Activated CD8-positive, alpha-beta memory T cell treated with anti-CD3 and anti-CD28 coated beads, Interleukin-2, amount 10 ng/mL, durations not matched to agents 7 days and 5 days (primary cell): ENCODE results near the gene TGFB1. TPM values are rescaled to one million over a fixed set of nuclear protein-coding genes. Genes with fewer than 3 reads are reported as not detected.

ENCODE experiments used
- ATAC-seq: fragments of 150-1000 bp; cut with Tn5 transposase; one replicate; pipeline ENCODE4 v1.10.0; 2021; ENCODE audit warnings: moderate library complexity
- CTCF ChIA-PET: fragments of 350-600 bp; sonication (Branson Sonifier 250); formaldehyde crosslinking; loops from one replicate; lab custom pipeline; 2021; ENCODE audit warnings: antibody characterized with exemption; lab: Charles Lee
- DNase-seq: peaks from one replicate; pipeline ENCODE4 v3.0.0-alpha.2; 2020
- H3K27ac Mint-ChIP-seq: one replicate; pipeline ENCODE4 v1.8.0; 2021; ENCODE audit warnings: mild to moderate bottlenecking, mixed read lengths
- H3K27me3 Mint-ChIP-seq: one replicate; pipeline ENCODE4 v1.8.0; 2021; ENCODE audit warnings: mixed read lengths
- H3K36me3 Mint-ChIP-seq: one replicate; pipeline ENCODE4 v1.8.0; 2021; ENCODE audit warnings: mild to moderate bottlenecking, mixed read lengths
- H3K4me1 Mint-ChIP-seq: one replicate; pipeline ENCODE4 v1.8.0; 2021; ENCODE audit warnings: mixed read lengths
- H3K4me3 Mint-ChIP-seq: one replicate; pipeline ENCODE4 v1.8.0; 2021; ENCODE audit warnings: mild to moderate bottlenecking, moderate library complexity, mixed read lengths
- H3K9me3 Mint-ChIP-seq: one replicate; pipeline ENCODE4 v1.8.0; 2022; ENCODE audit warnings: low read depth, mixed read lengths
- total RNA-seq, 2 experiments: library from RNA; stranded (reverse); gene quantifications; one replicate each; pipeline ENCODE4 v1.2.3, GENCODE V29; 2021

The TGFB1 gene
- total RNA-seq, 2 experiments from 2014 or later: 171 to 179 TPM

DNA sequence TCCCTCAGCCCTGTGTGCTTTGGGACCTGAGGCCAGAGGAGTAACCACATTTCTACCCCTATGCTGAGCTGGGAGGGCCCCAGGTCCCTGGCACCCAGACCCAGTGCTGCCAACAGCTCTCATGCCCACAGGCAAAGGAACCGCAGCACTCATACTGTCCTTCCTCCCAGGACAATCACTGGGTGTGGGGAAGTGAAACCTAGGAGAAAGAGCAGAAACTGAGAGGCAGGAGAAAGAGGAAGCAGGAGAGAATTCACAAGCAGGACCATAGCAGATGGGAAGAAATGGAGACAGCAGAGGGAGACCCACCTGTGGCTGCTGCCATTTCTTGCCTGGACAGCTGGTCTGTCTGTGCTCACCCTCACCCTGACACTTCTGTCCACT is 24.9 kb downstream of the TGFB1 start:
- H3K4me3 Mint-ChIP-seq: peak overlapping the region; percentile 67
- no peaks in the 10 kb centered on the region for H3K27me3 Mint-ChIP-seq
- H3K9me3 Mint-ChIP-seq: no peaks in the 10 kb centered on the region
- DNase-seq (no peak), ATAC-seq (no peak)
- H3K36me3 Mint-ChIP-seq: peaks cover 49% of the 10 kb centered on the region
- peak overlapping the region; percentile 91 for H3K27ac Mint-ChIP-seq
- peaks cover 64% of the 10 kb centered on the region for H3K4me1 Mint-ChIP-seq
- CTCF ChIA-PET: interaction anchor here (1.0 to 4.1 kb wide), 6 partner anchors 14 to 102 kb away, joined by 3 to 37 read pairs (median 14); partner anchors contain the start of gene CCDC97

DNA sequence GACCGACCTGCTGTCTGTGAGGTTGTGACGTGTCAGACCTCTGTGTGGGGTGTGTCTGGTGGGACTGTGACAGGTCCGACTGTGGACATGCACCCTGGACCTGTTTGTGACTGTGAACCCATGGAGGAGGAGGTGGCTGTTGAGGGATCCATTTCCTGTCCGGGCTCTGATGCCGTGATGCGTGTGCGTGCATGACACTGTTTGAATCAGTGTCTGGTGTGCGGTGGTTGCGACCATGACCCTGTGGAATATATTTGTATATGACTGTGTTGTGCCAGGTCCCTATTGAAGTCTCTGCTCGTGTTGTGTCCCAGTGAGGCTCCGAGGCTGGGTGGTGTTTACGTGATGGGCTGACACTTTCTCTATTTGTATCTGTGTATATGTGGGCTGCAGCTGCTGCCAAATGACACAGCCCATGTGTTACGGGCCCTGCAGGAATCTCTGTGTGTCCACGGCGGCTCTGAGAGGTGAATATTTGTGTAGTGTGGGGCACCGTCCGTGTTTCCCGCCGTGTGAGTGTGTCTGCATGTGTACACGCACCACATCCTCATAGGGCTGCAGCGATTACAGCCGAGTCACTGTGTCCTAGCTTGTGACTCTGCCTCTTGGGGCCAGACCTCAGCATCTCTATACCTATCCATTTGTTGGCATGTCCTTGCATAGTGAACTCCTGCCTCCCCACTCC is 25.4 kb downstream of the TGFB1 start:
- H3K4me3 Mint-ChIP-seq: peak overlapping the region; percentile 67
- CTCF ChIA-PET: interaction anchor here (1.0 to 4.1 kb wide), 9 partner anchors 14 to 103 kb away, joined by 3 to 37 read pairs (median 10); partner anchors contain the start of genes B9D2, CCDC97 and HNRNPUL1
- peak overlapping the region; percentile 91 for H3K27ac Mint-ChIP-seq
- no peaks in the 10 kb centered on the region for H3K27me3 Mint-ChIP-seq
- peak; percentile 52 for ATAC-seq
- DNase-seq: peak; percentile 83
- H3K36me3 Mint-ChIP-seq: peaks cover 46% of the 10 kb centered on the region
- peaks cover 62% of the 10 kb centered on the region for H3K4me1 Mint-ChIP-seq
- no peaks in the 10 kb centered on the region for H3K9me3 Mint-ChIP-seq

DNA sequence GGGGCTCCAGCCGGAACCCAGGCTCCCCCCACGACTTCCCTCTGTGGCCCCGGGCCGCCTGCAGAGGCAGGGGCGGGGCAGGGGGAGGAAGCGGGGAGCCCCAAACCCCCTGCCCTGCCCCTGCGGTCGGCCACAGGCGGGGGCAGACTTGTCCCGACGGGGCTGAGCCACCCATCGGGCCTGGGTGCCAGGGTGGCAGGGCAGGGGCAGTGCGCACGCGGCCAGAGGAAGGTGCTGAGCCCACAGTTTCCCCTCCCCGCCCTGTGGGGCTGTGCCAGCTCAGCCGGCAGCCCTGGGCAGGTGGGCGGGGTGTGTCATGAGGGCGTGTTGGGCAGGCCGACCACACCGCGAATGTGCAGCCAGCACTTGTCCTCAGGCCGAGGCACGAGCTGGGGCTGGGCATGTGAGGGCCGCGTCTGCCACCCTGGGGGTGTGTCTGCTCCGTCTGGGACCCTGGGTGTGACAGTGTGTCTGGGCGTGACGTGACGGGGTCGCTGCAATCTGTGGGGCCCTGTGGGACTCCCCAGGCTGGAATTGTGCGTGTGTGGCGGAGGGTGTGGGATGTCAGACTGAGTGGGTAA is 26.1 kb downstream of the TGFB1 start:
- H3K27me3 Mint-ChIP-seq: no peaks in the 10 kb centered on the region
- peak; percentile 90 for DNase-seq
- H3K4me1 Mint-ChIP-seq: peaks cover 61% of the 10 kb centered on the region
- peak; percentile 73 for ATAC-seq
- CTCF ChIA-PET: interaction anchor here (0.6 to 4.1 kb wide), 12 partner anchors 10 to 1022 kb away, joined by 3 to 37 read pairs (median 6); partner anchors contain the start of genes B9D2, CCDC97 and HNRNPUL1
- peak overlapping the region; percentile 67 for H3K4me3 Mint-ChIP-seq
- H3K36me3 Mint-ChIP-seq: peaks cover 47% of the 10 kb centered on the region
- H3K9me3 Mint-ChIP-seq: no peaks in the 10 kb centered on the region
- peak overlapping the region; percentile 91 for H3K27ac Mint-ChIP-seq

DNA sequence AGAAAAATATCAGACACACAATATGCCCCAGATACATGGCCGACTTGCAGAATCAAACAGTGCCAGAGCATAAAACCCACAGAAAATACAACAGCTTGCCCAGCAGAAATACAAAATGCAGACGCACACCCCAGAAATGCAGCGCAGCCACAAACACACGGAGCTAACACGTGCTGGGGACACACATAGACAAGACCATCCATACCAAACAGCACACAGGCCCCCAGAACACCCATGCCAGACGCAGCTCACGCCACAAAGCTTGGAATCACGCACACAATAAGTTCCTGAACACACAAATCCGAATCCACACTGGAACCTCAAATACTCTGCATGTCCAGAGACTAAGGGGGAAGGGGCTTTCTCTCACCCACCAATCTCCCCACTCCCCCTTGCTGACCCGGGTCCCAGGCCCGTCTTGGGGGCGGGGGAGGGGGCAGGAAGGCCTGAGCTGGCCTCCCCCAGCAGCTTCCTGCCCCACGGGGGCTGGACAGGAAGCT is 26.6 kb downstream of the TGFB1 start:
- CTCF ChIA-PET: interaction anchor here (0.6 to 4.1 kb wide), 11 partner anchors 10 to 1022 kb away, joined by 3 to 37 read pairs (median 7); partner anchors contain the start of genes B9D2, CCDC97 and HNRNPUL1
- H3K9me3 Mint-ChIP-seq: no peaks in the 10 kb centered on the region
- peaks cover 58% of the 10 kb centered on the region for H3K4me1 Mint-ChIP-seq
- peak overlapping the region; percentile 88 for H3K27ac Mint-ChIP-seq
- no peaks in the 10 kb centered on the region for H3K27me3 Mint-ChIP-seq
- H3K36me3 Mint-ChIP-seq: peaks cover 44% of the 10 kb centered on the region
- DNase-seq (peak; percentile 64), ATAC-seq (peak; percentile 9)
- peak overlapping the region; percentile 65 for H3K4me3 Mint-ChIP-seq

DNA sequence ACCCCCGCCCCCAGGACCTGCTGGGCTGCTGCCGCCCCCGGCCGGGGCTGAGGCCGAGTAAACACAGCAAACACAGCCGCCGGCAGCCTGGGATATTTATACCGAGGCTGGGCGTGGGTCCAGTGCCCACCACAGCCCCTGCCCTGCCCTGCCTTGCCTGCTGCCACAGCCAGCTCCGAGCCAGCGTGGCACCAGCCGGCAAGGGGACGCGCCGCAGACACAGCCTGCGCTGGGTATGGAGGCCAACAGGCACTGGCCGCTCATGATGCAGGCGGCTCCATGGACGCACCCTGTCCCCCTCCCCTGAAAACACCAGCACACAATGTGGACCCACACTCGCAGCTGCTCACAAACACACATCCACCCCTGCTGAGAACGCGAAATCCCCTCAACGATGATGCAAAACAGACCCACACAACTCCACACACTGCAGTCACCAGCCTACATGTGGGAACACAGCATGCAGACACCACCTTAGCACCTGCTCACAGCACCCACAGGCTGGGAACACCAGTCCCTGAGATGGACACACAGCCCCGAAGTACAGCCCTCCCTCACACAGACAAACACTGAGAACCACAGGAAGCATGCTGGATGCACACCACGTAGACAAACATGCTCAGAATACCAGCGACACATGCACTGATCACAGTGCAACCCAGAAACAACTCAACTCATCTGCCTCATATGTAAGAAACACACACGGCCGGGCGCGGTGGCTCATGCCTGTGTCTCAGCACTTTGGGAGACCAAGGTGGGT is 27.6 kb downstream of the TGFB1 start:
- H3K9me3 Mint-ChIP-seq: no peaks in the 10 kb centered on the region
- peak overlapping the region; percentile 4 for H3K4me3 Mint-ChIP-seq
- H3K27ac Mint-ChIP-seq: peak overlapping the region; percentile 88
- peaks cover 55% of the 10 kb centered on the region for H3K4me1 Mint-ChIP-seq
- ATAC-seq (no peak), DNase-seq (peak; percentile 60)
- peaks cover 40% of the 10 kb centered on the region for H3K36me3 Mint-ChIP-seq
- CTCF ChIA-PET: interaction anchor here (3.4 to 4.1 kb wide), 3 partner anchors 17 to 26 kb away, joined by 14 to 37 read pairs (median 32); partner anchors contain the start of gene CCDC97
- H3K27me3 Mint-ChIP-seq: no peaks in the 10 kb centered on the region

DNA sequence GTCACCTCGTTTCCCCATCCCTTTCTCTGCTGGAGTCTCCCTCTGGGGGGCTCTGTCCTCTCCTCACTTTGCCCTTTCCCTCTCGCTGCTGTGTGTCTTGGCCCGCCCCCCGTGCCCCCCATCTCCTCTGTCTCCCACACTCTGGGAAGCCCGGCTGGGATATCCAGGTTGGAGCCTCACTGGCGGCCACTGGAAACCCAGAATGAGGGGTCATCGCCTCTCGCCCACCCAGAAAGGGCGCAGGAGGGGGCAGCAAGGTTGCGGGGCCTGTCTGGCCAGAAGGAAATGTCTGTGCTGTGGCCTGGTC is 28.1 kb downstream of the TGFB1 start:
- CTCF ChIA-PET: interaction anchor here (3.4 to 4.1 kb wide), 3 partner anchors 16 to 26 kb away, joined by 14 to 37 read pairs (median 32); partner anchors contain the start of gene CCDC97
- H3K27me3 Mint-ChIP-seq: no peaks in the 10 kb centered on the region
- H3K36me3 Mint-ChIP-seq: peaks cover 39% of the 10 kb centered on the region
- no peak overlapping the region for H3K27ac Mint-ChIP-seq
- ATAC-seq (no peak), DNase-seq (no peak)
- no peak overlapping the region for H3K4me3 Mint-ChIP-seq
- peaks cover 53% of the 10 kb centered on the region for H3K4me1 Mint-ChIP-seq
- no peaks in the 10 kb centered on the region for H3K9me3 Mint-ChIP-seq

DNA sequence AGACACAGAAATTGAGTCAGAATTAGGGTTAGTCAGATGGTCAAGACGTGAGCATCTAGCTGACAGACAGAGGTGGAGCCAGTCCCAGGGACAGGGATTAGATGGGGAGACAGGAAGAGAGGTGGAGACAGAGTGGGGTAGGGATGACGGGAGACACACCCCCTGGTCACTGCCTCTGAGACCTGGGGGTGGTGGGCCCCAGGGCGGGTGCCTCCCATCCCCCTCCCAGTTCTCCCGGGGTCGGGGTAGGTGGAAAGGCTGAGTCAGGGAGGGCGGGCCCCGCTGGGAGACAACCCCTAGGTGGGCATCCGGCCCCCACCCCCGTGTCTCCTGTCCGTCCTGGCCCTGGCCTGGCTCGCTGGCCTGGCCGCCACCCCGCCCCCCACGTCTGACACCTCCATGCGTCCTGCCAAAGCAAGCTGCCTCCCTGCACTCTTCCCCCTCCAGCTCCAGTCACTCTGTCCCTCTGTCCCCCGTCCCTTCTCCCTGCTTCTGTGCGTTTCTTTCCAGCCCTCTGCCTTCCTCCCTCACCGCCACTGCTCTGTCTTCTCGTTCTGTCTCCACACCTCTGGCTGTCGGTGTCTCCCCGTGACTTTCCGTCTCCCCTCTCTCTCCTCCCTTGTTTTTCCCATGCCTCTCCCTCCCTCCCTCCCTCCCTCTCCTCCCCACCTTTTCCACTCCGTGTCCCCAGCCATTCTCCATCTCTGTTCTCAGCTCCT is 28.6 kb downstream of the TGFB1 start:
- Mint-ChIP-seq H3K27ac (peak overlapping the region; percentile 66), H3K9me3 (no peaks in the 10 kb centered on the region), H3K4me3 (no peak overlapping the region), H3K4me1 (peaks cover 48% of the 10 kb centered on the region), H3K27me3 (no peaks in the 10 kb centered on the region), H3K36me3 (peaks cover 34% of the 10 kb centered on the region)
- ATAC-seq: no peak
- no peak for DNase-seq
- CTCF ChIA-PET: interaction anchor here (1.6 kb wide), 1 partner anchor 16 kb away, joined by 4 read pairs; no protein-coding TSS in a partner anchor

DNA sequence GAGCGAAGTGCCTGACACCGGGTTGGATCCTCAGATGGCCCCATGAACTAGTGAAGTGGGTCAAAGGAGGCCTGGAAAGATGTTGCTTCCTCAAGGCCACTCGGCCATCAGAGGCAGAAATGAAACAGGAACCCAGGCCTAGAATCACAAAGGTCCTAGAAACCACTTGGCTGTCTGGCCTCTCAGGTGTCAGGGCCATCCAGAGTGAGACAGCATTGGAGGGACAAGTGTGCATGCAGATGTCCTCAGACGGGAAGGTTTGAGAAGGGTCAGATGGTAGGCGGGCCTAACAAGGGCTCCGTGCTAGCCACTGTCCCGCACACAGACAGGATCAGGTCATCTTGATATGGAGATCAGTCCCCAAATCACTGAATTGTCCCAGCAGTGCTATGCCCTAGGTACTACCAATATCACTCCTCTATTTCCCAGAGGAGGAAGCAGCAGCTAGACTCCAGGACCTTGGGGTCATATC is 29.5 kb downstream of the TGFB1 start:
- Mint-ChIP-seq H3K9me3 (no peaks in the 10 kb centered on the region), H3K36me3 (peaks cover 36% of the 10 kb centered on the region), H3K27me3 (no peaks in the 10 kb centered on the region), H3K27ac (peak overlapping the region; percentile 66), H3K4me1 (peaks cover 48% of the 10 kb centered on the region), H3K4me3 (no peak overlapping the region)
- ATAC-seq (no peak), DNase-seq (no peak)
- CTCF ChIA-PET: interaction anchor here (1.6 kb wide), 1 partner anchor 15 kb away, joined by 4 read pairs; no protein-coding TSS in a partner anchor

DNA sequence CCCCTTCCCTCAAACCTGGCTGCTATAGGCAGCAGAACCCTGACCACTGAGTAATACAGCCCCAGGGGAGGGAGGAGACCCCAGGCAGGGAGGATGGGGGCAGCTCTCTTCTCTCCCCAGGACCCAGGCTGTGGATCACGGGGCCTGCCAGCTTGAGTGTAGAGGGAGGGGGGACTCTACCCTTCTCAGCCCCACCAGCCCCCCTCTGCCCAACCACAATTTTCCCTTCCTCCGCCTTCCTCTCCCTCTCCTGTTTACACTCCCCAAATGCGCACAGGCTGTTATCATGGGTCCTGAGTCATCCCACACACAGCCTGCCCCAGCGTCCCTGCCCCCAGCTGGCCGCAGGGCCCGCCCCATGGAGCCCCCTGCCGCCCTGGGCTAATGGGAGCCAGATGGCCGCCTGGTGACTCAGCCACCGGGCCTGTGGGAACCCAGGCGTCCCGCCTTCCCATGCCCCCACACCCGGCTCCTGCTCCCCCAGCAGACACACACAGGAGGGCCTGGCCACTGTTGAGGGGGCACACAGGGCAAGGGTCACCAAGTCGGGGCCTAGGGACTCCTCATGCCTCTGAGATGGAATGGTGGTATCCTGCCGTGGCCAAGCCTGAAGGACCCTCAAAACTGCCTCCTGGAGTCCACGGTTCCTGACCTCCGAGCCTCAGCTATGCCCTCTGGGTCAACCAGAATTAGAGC is 30.1 kb downstream of the TGFB1 start:
- peaks cover 30% of the 10 kb centered on the region for H3K36me3 Mint-ChIP-seq
- peak overlapping the region; percentile 76 for H3K27ac Mint-ChIP-seq
- H3K4me1 Mint-ChIP-seq: peaks cover 41% of the 10 kb centered on the region
- H3K27me3 Mint-ChIP-seq: no peaks in the 10 kb centered on the region
- no peak for DNase-seq
- no peaks in the 10 kb centered on the region for H3K9me3 Mint-ChIP-seq
- H3K4me3 Mint-ChIP-seq: no peak overlapping the region
- ATAC-seq: no peak
- CTCF ChIA-PET: interaction anchor here (0.6 to 1.6 kb wide), 2 partner anchors 15 to 29 kb away, joined by 3 to 4 read pairs; no protein-coding TSS in a partner anchor

DNA sequence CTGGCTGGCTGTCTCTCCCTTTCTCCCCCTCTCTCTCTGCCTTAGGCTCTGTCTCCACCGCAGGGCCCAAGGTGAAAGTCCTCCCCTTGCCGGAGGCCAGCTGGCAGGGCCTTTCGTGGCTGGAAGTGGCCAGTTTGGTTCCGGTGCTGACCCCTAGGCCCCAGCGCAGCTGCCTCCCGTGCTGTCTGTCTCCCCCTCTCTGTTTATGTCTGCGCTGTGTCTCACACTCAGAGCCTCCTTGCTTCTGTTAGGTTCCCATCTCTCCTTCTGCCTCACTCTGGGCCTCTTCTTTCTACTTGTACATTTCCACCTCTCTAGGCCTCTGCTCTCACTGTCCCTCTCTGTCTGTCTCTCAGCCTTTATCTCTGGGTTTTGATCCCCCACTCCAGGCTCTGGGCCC is 30.7 kb downstream of the TGFB1 start:
- DNase-seq (no peak), ATAC-seq (no peak)
- H3K9me3 Mint-ChIP-seq: no peaks in the 10 kb centered on the region
- H3K36me3 Mint-ChIP-seq: peaks cover 28% of the 10 kb centered on the region
- peak overlapping the region; percentile 76 for H3K27ac Mint-ChIP-seq
- peaks cover 35% of the 10 kb centered on the region for H3K4me1 Mint-ChIP-seq
- H3K27me3 Mint-ChIP-seq: no peaks in the 10 kb centered on the region
- H3K4me3 Mint-ChIP-seq: no peak overlapping the region
- CTCF ChIA-PET: interaction anchor here (0.6 to 0.9 kb wide), 2 partner anchors 18 to 30 kb away, joined by 3 read pairs; no protein-coding TSS in a partner anchor

DNA sequence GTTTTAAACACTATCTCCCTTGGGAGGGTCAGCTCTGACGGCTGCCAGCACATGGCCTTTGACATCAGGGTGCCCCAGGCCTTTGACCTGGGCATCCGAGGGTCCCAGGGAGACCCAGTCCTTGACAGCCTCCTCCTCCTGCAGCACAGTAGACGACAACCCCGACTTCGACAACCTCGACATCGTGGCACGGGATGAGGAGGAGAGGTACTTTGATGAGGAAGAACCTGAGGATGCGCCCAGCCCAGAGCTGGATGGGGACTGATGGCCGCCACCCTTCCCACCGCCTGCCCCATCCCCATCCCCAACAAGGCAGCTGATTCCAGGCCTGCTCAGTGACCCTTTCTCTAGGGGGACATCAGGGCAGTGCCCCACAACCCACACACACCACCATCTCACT is 31.3 kb downstream of the TGFB1 start:
- Mint-ChIP-seq H3K4me1 (peaks cover 32% of the 10 kb centered on the region), H3K36me3 (peaks cover 29% of the 10 kb centered on the region), H3K9me3 (no peaks in the 10 kb centered on the region), H3K27me3 (no peaks in the 10 kb centered on the region), H3K27ac (peak overlapping the region; percentile 76), H3K4me3 (no peak overlapping the region)
- no peak for ATAC-seq
- DNase-seq: no peak
- CTCF ChIA-PET: interaction anchor here (0.7 to 1.4 kb wide), 6 partner anchors 17 to 118 kb away, joined by 3 to 11 read pairs (median 4); partner anchors contain the start of gene TGFB1
